Uterus (tissue), 4 donors: ENCODE measurements around the gene TBCD. TPM values are rescaled to one million over a fixed set of nuclear protein-coding genes. Genes with fewer than 3 reads are reported as not detected.

Experiments used
- DNase-seq, 2 donors: peaks; one replicate each; pipeline ENCODE4 v3.0.0-alpha.2; 2019 to 2020
- H3K27ac ChIP-seq, 2 donors: fragments of 200-600 bp; sonication (generic); 1 replicate in 1 of 2; 2 replicates in 1 of 2; pipeline ENCODE4 v1.5.1; 2016 to 2018
- H3K27me3 ChIP-seq, 2 donors: fragments of 200-600 bp; sonication (generic); one replicate each; pipeline ENCODE4 v1.5.1; 2018 to 2019; ENCODE audit warnings: control low read depth in 1 of 2
- H3K36me3 ChIP-seq, 2 donors: fragments of 200-600 bp; sonication (generic); one replicate each; pipeline ENCODE4 v1.5.1; 2019; ENCODE audit warnings: control low read depth in 1 of 2
- H3K4me1 ChIP-seq, 2 donors: fragments of 200-600 bp; sonication (generic); one replicate each; pipeline ENCODE4 v1.5.1; 2018 to 2019; ENCODE audit warnings: control low read depth in 1 of 2
- H3K4me3 ChIP-seq, 2 donors: fragments of 200-600 bp; sonication (generic); 1 replicate in 1 of 2; 2 replicates in 1 of 2; pipeline ENCODE4 v1.5.1; 2018 to 2019; ENCODE audit warnings: mild to moderate bottlenecking in 1 of 2
- H3K9me3 ChIP-seq, 2 donors: fragments of 200-600 bp; sonication (generic); one replicate each; pipeline ENCODE4 v1.5.1; 2019; ENCODE audit warnings: control low read depth in 1 of 2
- CTCF ChIP-seq, 4 experiments: fragments of 200-600 bp in 2 of 4; fragments of 450-650 bp in 2 of 4; sonication (generic) in 2 of 4; IDR thresholded peaks; one replicate each; pipeline ENCODE4 v1.5.1; 2016 to 2019; ENCODE audit warnings: antibody characterized with exemption in 4 of 4, mild to moderate bottlenecking in 2 of 4, moderate library complexity in 1 of 4
- POLR2A ChIP-seq, 2 donors: fragments of 450-650 bp; IDR thresholded peaks; one replicate each; pipeline ENCODE4 v1.6.1; 2016; ENCODE audit warnings: antibody characterized with exemption in 2 of 2, mild to moderate bottlenecking in 1 of 2, moderate library complexity in 1 of 2
- intact Hi-C: fragments of 100-400 bp; cut with DNase I; formaldehyde crosslinking; loops from one replicate; pipeline ENCODE4 v1.15.1; 2023; ENCODE audit warnings: low total_unique reads
- total RNA-seq, 4 donors: library from RNA; depleted of rRNA in 3 of 4; stranded (reverse); fragments of >200 nt in 3 of 4; gene quantifications; one replicate each; pipeline versions ENCODE4 v1.1.0 to v1.2.4, GENCODE V29; 2014 to 2023
- donor health status: DM: yes; HTN: yes; CAD: no.

The TBCD gene
- total RNA-seq, 4 donors from 2014 or later, result 35.9 to 142 (median 61.3) TPM

DNA sequence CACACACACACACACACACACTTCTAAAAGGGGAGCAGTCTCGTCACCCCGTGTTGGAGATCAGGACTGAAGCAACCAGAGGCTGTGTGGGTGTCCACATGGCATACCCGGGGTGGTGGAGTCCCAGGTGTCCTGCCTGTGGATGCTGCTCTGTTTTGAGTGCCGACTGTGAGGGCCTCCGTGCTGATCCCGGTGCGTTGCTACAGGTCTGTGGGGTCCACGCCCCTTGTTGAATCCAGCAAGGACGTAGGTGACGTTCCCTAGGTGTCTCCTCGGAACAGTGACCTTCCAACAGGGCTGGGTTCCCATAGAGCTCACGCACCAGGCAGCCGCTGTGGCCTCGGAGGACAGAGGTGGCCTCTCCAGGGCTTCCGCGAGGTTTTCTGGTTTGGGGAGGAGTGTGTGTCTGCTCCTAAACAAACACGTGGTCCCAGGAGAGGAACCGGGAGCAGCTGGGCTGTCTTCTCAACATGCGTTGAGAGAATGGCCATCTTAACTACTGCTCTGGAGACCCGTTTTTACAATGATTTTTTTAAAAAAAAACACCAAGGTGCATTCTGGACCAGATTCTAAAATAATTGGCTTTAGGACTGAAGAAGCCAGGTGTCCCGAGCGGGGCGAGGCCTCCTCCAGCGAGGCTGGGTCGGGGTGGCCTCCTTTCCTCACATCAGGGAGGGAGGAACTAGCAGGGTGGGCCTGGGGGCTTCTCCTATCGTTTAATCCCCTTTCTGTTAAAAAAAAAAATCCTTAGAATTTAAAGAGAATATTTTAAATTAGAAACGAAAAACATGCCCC lies 188.6 kb downstream of the TBCD start:
- peaks cover 0 to 15% of the 10 kb centered on the region in 2 donors for H3K9me3 ChIP-seq
- no peaks in the 10 kb centered on the region for H3K36me3 ChIP-seq
- H3K27ac ChIP-seq, result no peak overlapping the region
- peak; percentile 6 for DNase-seq
- H3K4me3 ChIP-seq, result no peak overlapping the region
- no peaks in the 10 kb centered on the region for H3K4me1 ChIP-seq
- TF ChIP-seq CTCF (IDR thresholded peaks at IDR 0.05) (no peak), POLR2A (IDR thresholded peaks at IDR 0.05) (no peak)
- no peaks in the 10 kb centered on the region for H3K27me3 ChIP-seq
- intact Hi-C loops, result no loop called here

- H3K4me1 ChIP-seq, result no peaks in the 10 kb centered on the region
- peaks cover 0 to 22% of the 10 kb centered on the region in 2 donors for H3K9me3 ChIP-seq
- DNase-seq, result peak; percentile 9 to 11
- no peak overlapping the region for H3K27ac ChIP-seq
- TF ChIP-seq POLR2A (IDR thresholded peaks at IDR 0.05) (no peak), CTCF (IDR thresholded peaks at IDR 0.05) (no peak)
- no peaks in the 10 kb centered on the region for H3K27me3 ChIP-seq
- intact Hi-C loops, result no loop called here
- no peak overlapping the region for H3K4me3 ChIP-seq
- H3K36me3 ChIP-seq, result no peaks in the 10 kb centered on the region
Observed at GRCh38 chr17:82941021-82942001, 189.4 kb downstream of the TBCD start.

GRCh38 chr17:82942166-82943130 lies 190.6 kb downstream of the TBCD start:
- peak; percentile 5 to 8 for DNase-seq
- Histone ChIP-seq H3K4me1 (no peaks in the 10 kb centered on the region), H3K27ac (no peak overlapping the region), H3K9me3 (peaks cover 0 to 22% of the 10 kb centered on the region in 2 donors), H3K4me3 (no peak overlapping the region), H3K27me3 (no peaks in the 10 kb centered on the region), H3K36me3 (no peaks in the 10 kb centered on the region)
- intact Hi-C loops, result no loop called here
- no peak for TF ChIP-seq POLR2A (IDR thresholded peaks at IDR 0.05)
- no peak for TF ChIP-seq CTCF (IDR thresholded peaks at IDR 0.05)

GRCh38 chr17:82943339-82943738 lies 191.5 kb downstream of the TBCD start:
- no peak overlapping the region for H3K4me3 ChIP-seq
- TF ChIP-seq POLR2A (IDR thresholded peaks at IDR 0.05), result no peak
- TF ChIP-seq CTCF (IDR thresholded peaks at IDR 0.05), result no peak

More at GRCh38 chr17:82943339-82943738, 191.5 kb downstream of the TBCD start:
- Histone ChIP-seq H3K27me3 (no peaks in the 10 kb centered on the region), H3K4me1 (no peaks in the 10 kb centered on the region), H3K27ac (no peak overlapping the region), H3K9me3 (peaks cover 0 to 22% of the 10 kb centered on the region in 2 donors), H3K36me3 (no peaks in the 10 kb centered on the region)
- peak in 1 of 2 donors; percentile 10 for DNase-seq
- intact Hi-C loops, result no loop called here
